Epithelial cell of proximal tubule (primary cell): ENCODE measurements around the gene FTSJ1. TPM values are rescaled to one million over a fixed set of nuclear protein-coding genes. Genes with fewer than 3 reads are reported as not detected.

Experiments used
- DNase-seq: peaks from one replicate; pipeline ENCODE4 v3.0.0-alpha.2; 2011; ENCODE audit warnings: low read depth
- H3K4me3 ChIP-seq: 2 replicates; pipeline ENCODE4 v1.5.1; 2011; ENCODE audit warnings: low read depth, mild to moderate bottlenecking, low read length
- total RNA-seq: library from RNA; depleted of rRNA; stranded (reverse); fragments of >200 nt; gene quantifications from 2 replicates; pipeline ENCODE4 v1.2.3, GENCODE V29; 2015
- TF ChIP-seq, protein P1 (sequence below): conservative IDR thresholded peaks from 2 replicates; pipeline ENCODE4 v1.5.1; 2012; ENCODE audit warnings: low read depth, mild to moderate bottlenecking, low read length

The FTSJ1 gene
- total RNA-seq, 1 donor from 2014 or later: 63.5 TPM

GRCh38 chrX:48489296-48489695 lies 13.3 kb downstream of the FTSJ1 start:
- no peak for DNase-seq
- no peak overlapping the region for H3K4me3 ChIP-seq
- TF ChIP-seq, protein P1, sequence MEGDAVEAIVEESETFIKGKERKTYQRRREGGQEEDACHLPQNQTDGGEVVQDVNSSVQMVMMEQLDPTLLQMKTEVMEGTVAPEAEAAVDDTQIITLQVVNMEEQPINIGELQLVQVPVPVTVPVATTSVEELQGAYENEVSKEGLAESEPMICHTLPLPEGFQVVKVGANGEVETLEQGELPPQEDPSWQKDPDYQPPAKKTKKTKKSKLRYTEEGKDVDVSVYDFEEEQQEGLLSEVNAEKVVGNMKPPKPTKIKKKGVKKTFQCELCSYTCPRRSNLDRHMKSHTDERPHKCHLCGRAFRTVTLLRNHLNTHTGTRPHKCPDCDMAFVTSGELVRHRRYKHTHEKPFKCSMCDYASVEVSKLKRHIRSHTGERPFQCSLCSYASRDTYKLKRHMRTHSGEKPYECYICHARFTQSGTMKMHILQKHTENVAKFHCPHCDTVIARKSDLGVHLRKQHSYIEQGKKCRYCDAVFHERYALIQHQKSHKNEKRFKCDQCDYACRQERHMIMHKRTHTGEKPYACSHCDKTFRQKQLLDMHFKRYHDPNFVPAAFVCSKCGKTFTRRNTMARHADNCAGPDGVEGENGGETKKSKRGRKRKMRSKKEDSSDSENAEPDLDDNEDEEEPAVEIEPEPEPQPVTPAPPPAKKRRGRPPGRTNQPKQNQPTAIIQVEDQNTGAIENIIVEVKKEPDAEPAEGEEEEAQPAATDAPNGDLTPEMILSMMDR: no peak

DNA sequence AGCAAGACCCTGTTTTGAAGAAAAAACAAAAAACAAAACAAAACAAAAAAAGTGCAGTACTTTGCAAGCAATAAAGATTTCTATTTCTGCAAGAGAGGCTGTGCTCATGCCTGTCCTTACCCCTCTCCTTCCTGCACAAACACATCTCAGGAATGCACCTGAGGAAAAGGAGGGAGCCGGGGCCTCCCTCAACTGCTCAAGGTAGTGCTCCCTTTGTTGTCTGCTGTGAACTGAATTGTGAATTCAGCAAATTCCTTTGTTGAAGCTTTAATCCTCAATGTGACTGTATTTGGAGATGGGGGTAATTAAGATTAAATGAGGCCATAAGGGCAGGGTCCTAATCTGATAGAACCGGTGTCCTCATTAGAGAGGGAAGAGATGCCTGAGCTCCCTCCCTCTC lies 13.9 kb downstream of the FTSJ1 start:
- TF ChIP-seq, protein P1: no peak
- no peak for DNase-seq
- H3K4me3 ChIP-seq: no peak overlapping the region

GRCh38 chrX:48490661-48491060 lies 14.7 kb downstream of the FTSJ1 start:
- no peak for DNase-seq
- TF ChIP-seq, protein P1: no peak
- no peak overlapping the region for H3K4me3 ChIP-seq

- H3K4me3 ChIP-seq: no peak overlapping the region
- TF ChIP-seq, protein P1: no peak
- no peak for DNase-seq
These were observed 15.8 kb downstream of the FTSJ1 start for GRCh38 chrX:48491809-48492208.

- TF ChIP-seq, protein P1: no peak
- H3K4me3 ChIP-seq: no peak overlapping the region
- no peak for DNase-seq
These were observed 16.4 kb downstream of the FTSJ1 start for GRCh38 chrX:48492293-48492910.

DNA sequence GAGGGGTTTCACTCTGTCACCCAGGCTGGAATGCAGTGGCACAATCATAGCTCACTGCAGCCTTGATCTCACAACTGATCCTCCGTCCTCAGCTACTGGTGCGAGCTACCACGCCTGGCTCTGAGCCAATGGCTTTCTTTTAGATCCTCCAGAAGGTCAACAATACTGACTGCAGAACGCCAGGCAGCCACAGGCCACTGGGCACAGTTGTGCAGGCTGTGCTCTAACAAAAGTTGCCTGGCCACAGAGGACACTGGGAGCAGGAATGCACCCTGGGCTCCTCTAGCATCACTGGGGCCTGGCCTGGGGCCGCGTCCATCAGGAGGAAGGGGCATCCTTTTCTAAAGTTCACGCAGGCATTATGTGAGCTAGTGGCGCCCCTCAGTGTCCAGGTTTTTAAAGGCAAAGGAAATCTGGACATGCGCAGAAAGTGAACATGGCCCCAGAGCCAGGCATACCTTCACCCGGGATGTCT lies 17.9 kb downstream of the FTSJ1 start:
- no peak for DNase-seq
- TF ChIP-seq, protein P1: peak; percentile 45
- H3K4me3 ChIP-seq: no peak overlapping the region

GRCh38 chrX:48496660-48497059 lies 20.7 kb downstream of the FTSJ1 start:
- TF ChIP-seq, protein P1: no peak
- no peak for DNase-seq
- H3K4me3 ChIP-seq: no peak overlapping the region
